Lung (tissue), 12 donors: Measurements from ENCODE around the gene SFTPA2. TPM values are rescaled to one million over a fixed set of nuclear protein-coding genes. Genes with fewer than 3 reads are reported as not detected.
"Not testable (repeated sequence)": the region's sequence is repeated elsewhere in the genome, so short reads cannot be mapped to it uniquely, and the experiment has no call there.

ENCODE experiments used
- ATAC-seq: fragments of 200-7000 bp; cut with Tn5 transposase; one replicate; pipeline ENCODE4 v1.9.1; 2020; ENCODE audit warnings: moderate number of reproducible peaks; ENCODE audit not compliant: insufficient read depth, low FRiP score
- DNase-seq, 3 donors: peaks; one replicate each; pipeline ENCODE4 v3.0.0-alpha.2; 2013 to 2017
- H3K27ac ChIP-seq, 2 donors: one replicate each; pipeline ENCODE4 v1.5.1; 2013; ENCODE audit warnings: mild to moderate bottlenecking in 2 of 2, moderate library complexity in 2 of 2, control low read depth in 1 of 2, inconsistent platforms in 1 of 2, low read depth in 1 of 2, low read length in 1 of 2
- H3K27me3 ChIP-seq, 3 donors: one replicate each; pipeline ENCODE4 v1.5.1; 2013; ENCODE audit warnings: low read length in 2 of 3; ENCODE audit not compliant: control insufficient read depth in 3 of 3, insufficient read depth in 3 of 3
- H3K36me3 ChIP-seq, 4 donors: one replicate each; pipeline ENCODE4 v1.5.1; 2013; ENCODE audit warnings: low read length in 4 of 4, mild to moderate bottlenecking in 1 of 4, moderate library complexity in 1 of 4; ENCODE audit not compliant: control insufficient read depth in 4 of 4, insufficient read depth in 4 of 4
- H3K4me1 ChIP-seq, 5 donors: one replicate each; pipeline ENCODE4 v1.5.1; 2013; ENCODE audit warnings: low read length in 5 of 5, mild to moderate bottlenecking in 2 of 5, moderate library complexity in 1 of 5; ENCODE audit not compliant: control insufficient read depth in 5 of 5, insufficient read depth in 5 of 5
- H3K4me3 ChIP-seq: one replicate; pipeline ENCODE4 v1.5.1; 2013; ENCODE audit warnings: mild to moderate bottlenecking, control low read depth, moderate library complexity
- H3K9ac ChIP-seq, 2 donors: one replicate each; pipeline ENCODE4 v1.5.1; 2013; ENCODE audit warnings: low read length in 2 of 2, control low read depth in 1 of 2; ENCODE audit not compliant: insufficient read depth in 1 of 2
- H3K9me3 ChIP-seq, 4 donors: one replicate each; pipeline ENCODE4 v1.5.1; 2013; ENCODE audit warnings: low read length in 3 of 4, mild to moderate bottlenecking in 1 of 4, moderate library complexity in 1 of 4; ENCODE audit not compliant: control insufficient read depth in 4 of 4, insufficient read depth in 3 of 4
- WGBS, 2 donors: extraction: QIAGEN DNeasy Blood & Tissue Kit; methylation state at CpG; one replicate each; pipeline ENCODE4 v1.1.7; 2013; 5-methylcytosine and 5-hydroxymethylcytosine counted together
- polyA plus RNA-seq, 2 donors: library from polyadenylated mRNA; stranded (reverse); fragments of 200-250 nt; gene quantifications; one replicate each; pipeline ENCODE4 v1.2.1, GENCODE V29; 2013
- total RNA-seq, 2 donors: library from RNA; depleted of rRNA in 1 of 2; stranded (reverse); fragments of >200 nt in 1 of 2; gene quantifications; one replicate each; pipeline ENCODE4 v1.2.1, GENCODE V29; 2014 to 2021
- TF ChIP-seq, protein P1 (sequence below): IDR thresholded peaks from 2 replicates; pipeline ENCODE4 v1.5.1; 2012; ENCODE audit warnings: mild to moderate bottlenecking; ENCODE audit errors: control extremely low read depth, extremely low read depth
- donor health status: control.
- donor health status: control.
- donor health status: Bipolar disorder and iron deficiency.
- donor health status: healthy.
- donor health status: DM: yes; HTN: yes; CAD: no.

SFTPA2 gene
- total and polyA plus RNA-seq, 4 donors = 921 to 22,611 (median 6,062) TPM

- peaks cover 0 to 2% (median 0%) of the 10 kb centered on the region in 5 donors for H3K4me1 ChIP-seq
- no peak overlapping the region for H3K27ac ChIP-seq
- H3K27me3 ChIP-seq = no peaks in the 10 kb centered on the region
- WGBS, 2 donors = 58 to 60% methylated on average over 1 of the region's 1 CpG
- H3K36me3 ChIP-seq = no peaks in the 10 kb centered on the region
- TF ChIP-seq, protein P1, sequence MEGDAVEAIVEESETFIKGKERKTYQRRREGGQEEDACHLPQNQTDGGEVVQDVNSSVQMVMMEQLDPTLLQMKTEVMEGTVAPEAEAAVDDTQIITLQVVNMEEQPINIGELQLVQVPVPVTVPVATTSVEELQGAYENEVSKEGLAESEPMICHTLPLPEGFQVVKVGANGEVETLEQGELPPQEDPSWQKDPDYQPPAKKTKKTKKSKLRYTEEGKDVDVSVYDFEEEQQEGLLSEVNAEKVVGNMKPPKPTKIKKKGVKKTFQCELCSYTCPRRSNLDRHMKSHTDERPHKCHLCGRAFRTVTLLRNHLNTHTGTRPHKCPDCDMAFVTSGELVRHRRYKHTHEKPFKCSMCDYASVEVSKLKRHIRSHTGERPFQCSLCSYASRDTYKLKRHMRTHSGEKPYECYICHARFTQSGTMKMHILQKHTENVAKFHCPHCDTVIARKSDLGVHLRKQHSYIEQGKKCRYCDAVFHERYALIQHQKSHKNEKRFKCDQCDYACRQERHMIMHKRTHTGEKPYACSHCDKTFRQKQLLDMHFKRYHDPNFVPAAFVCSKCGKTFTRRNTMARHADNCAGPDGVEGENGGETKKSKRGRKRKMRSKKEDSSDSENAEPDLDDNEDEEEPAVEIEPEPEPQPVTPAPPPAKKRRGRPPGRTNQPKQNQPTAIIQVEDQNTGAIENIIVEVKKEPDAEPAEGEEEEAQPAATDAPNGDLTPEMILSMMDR = no peak
- H3K9ac ChIP-seq = no peak overlapping the region
- DNase-seq = no peak
- no peak overlapping the region for H3K4me3 ChIP-seq
- H3K9me3 ChIP-seq = peaks cover 0 to 3% (median 1%) of the 10 kb centered on the region in 4 donors
- no peak for ATAC-seq
These were observed 44.1 kb upstream of the SFTPA2 start for GRCh38 chr10:79604294-79604693.

- Histone ChIP-seq H3K36me3 (no peaks in the 10 kb centered on the region), H3K9me3 (peaks cover 0 to 3% (median 1%) of the 10 kb centered on the region in 4 donors), H3K27ac (no peak overlapping the region), H3K27me3 (no peaks in the 10 kb centered on the region), H3K4me1 (peaks cover 0 to 2% (median 0%) of the 10 kb centered on the region in 5 donors), H3K4me3 (no peak overlapping the region), H3K9ac (no peak overlapping the region)
- TF ChIP-seq, protein P1 = no peak
- ATAC-seq (no peak), DNase-seq (no peak)
- WGBS, 2 donors = 59 to 88% methylated on average over 2 of the region's 2 CpGs
These were observed 42.7 kb upstream of the SFTPA2 start for GRCh38 chr10:79602953-79603352.

DNA sequence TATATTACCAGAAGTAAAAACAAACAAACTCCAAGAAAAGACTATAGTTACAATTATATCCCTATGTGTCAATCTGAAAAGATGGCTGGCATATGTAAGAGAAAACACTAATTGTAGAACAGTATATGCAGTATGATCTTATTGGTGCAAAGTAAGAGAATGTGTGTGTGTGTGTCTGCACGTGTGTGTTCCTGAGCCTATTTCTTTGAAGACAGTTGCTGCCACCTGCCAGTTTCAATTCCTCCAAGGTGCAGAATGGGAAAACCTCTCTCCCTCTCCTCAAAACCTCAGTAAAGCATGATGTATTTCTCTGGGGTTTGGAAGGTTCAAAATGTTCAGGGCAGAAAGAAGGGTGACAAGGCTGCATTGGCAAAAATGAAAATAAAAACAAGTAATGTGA is 41.7 kb upstream of the SFTPA2 start:
- ATAC-seq = no peak
- TF ChIP-seq, protein P1 = no peak
- H3K4me3 ChIP-seq = no peak overlapping the region
- DNase-seq = no peak
- H3K27me3 ChIP-seq = no peaks in the 10 kb centered on the region
- H3K36me3 ChIP-seq = no peaks in the 10 kb centered on the region
- no peak overlapping the region for H3K9ac ChIP-seq
- 32 to 55% methylated on average over 1 of the region's 1 CpG for WGBS, 2 donors
- peaks cover 0 to 9% (median 3%) of the 10 kb centered on the region in 4 donors for H3K9me3 ChIP-seq
- H3K4me1 ChIP-seq = peaks cover 0 to 2% (median 0%) of the 10 kb centered on the region in 5 donors
- no peak overlapping the region for H3K27ac ChIP-seq

GRCh38 chr10:79599644-79600043 is 39.4 kb upstream of the SFTPA2 start:
- WGBS, 2 donors = 87 to 93% methylated on average over 9 of the region's 9 CpGs
- not testable (repeated sequence) for H3K27me3 ChIP-seq, H3K9ac ChIP-seq, H3K4me3 ChIP-seq, H3K27ac ChIP-seq, H3K36me3 ChIP-seq, ATAC-seq, DNase-seq, H3K4me1 ChIP-seq
- peaks cover 0 to 13% (median 4%) of the 10 kb centered on the region in 4 donors for H3K9me3 ChIP-seq
